ENCODE measurements around the gene DAB1.

DAB1 gene

GRCh38 chr1:57424231-57425027 is 569 bp upstream of the DAB1 start (continued):
- TF ChIP-seq ZNF350 (tag by site-specific recombination; IDR thresholded peaks at IDR 0.05) (no peak), ZNF747 (tag by site-specific recombination; IDR thresholded peaks at IDR 0.05) (no peak), ZNF624 (tag by site-specific recombination; IDR thresholded peaks at IDR 0.05) (no peak), ZBTB10 (tag by site-specific recombination; IDR thresholded peaks at IDR 0.05) (peak; percentile 86), YY1 (tag by site-specific recombination; IDR thresholded peaks at IDR 0.05) (no peak), ZNF280C (tag by site-specific recombination; IDR thresholded peaks at IDR 0.05) (no peak), KLF10 (tag by site-specific recombination; IDR thresholded peaks at IDR 0.05) (no peak), ZXDB (tag by site-specific recombination; IDR thresholded peaks at IDR 0.05) (peak; percentile 59; the same call in 1 of the 2 replicates), ZNF791 (tag by site-specific recombination; IDR thresholded peaks at IDR 0.05) (no peak), ZNF488 (tag by site-specific recombination; IDR thresholded peaks at IDR 0.05) (no peak), ZNF223 (tag by site-specific recombination; IDR thresholded peaks at IDR 0.05) (no peak), SALL2 (tag by site-specific recombination; IDR thresholded peaks at IDR 0.05; ENCODE audit: borderline replicate concordance) (no peak), EGR2 (tag by site-specific recombination; IDR thresholded peaks at IDR 0.05; ENCODE audit: low read depth) (no peak), OVOL3 (tag by site-specific recombination; IDR thresholded peaks at IDR 0.05) (no peak), ZBTB26 (tag by site-specific recombination; optimal IDR thresholded peaks at IDR 0.05) (peak; percentile 61), ZNF548 (tag by site-specific recombination; IDR thresholded peaks at IDR 0.05) (no peak), ZIC2 (tag by site-specific recombination; IDR thresholded peaks at IDR 0.05) (0 out of 2 replicates have a peak, but pooled peaks have one; percentile 21), BCL6B (tag by site-specific recombination; IDR thresholded peaks at IDR 0.05) (no peak), CTCF (tag by site-specific recombination; IDR thresholded peaks at IDR 0.05) (peak; percentile 92), RBAK (tag by site-specific recombination; IDR thresholded peaks at IDR 0.05) (no peak), ZNF302 (tag by site-specific recombination; IDR thresholded peaks at IDR 0.05; ENCODE audit: low read depth) (no peak), ZNF473 (tag by site-specific recombination; IDR thresholded peaks at IDR 0.05) (no peak), ZNF211 (tag by site-specific recombination; IDR thresholded peaks at IDR 0.05; ENCODE audit: low read depth) (no peak), TRIM28 (IDR thresholded peaks at IDR 0.05; ENCODE audit: borderline replicate concordance, low read length) (peak; percentile 27; the same call in 1 of the 2 replicates), ZNF585B (tag by site-specific recombination; IDR thresholded peaks at IDR 0.05) (no peak), KLF1 (tag by site-specific recombination; IDR thresholded peaks at IDR 0.05) (peak; percentile 20; the same call in 1 of the 2 replicates), HOXA7 (CRISPR knock-in tag; IDR thresholded peaks at IDR 0.05; ENCODE audit: borderline replicate concordance) (no peak), ZBTB7A (tag by site-specific recombination; IDR thresholded peaks at IDR 0.05; ENCODE audit: low read depth) (no peak), ZNF600 (tag by site-specific recombination; IDR thresholded peaks at IDR 0.05) (peak; percentile 42; the same call in 1 of the 2 replicates)
